ENCODE data around the gene ELP5.

GRCh38 chr17:7262935-7263800, 11.2 kb downstream of the ELP5 start:
- TF ChIP-seq CTCF (IDR thresholded peaks at IDR 0.05) = no peak
- TF ChIP-seq POLR2A (IDR thresholded peaks at IDR 0.05) = no peak

All from testis (tissue), 2 donors.